Prostate gland (tissue), 2 donors: ENCODE results near the gene PNRC1.

Experiments used
- POLR2AphosphoS5 ChIP-seq: sonication (generic); formaldehyde crosslinking; IDR thresholded peaks from one replicate; pipeline ENCODE4 v1.6.1; 2017; ENCODE audit warnings: antibody characterized with exemption
- TF ChIP-seq, protein P1 (sequence below), 4 experiments: fragments of 200-600 bp in 2 of 4; fragments of 450-650 bp in 2 of 4; sonication (generic) in 2 of 4; IDR thresholded peaks; 1 replicate in 3 of 4; 2 replicates in 1 of 4; pipeline ENCODE4 v1.5.1; 2016 to 2019; ENCODE audit warnings: antibody characterized with exemption in 4 of 4, mild to moderate bottlenecking in 2 of 4, moderate library complexity in 2 of 4

DNA sequence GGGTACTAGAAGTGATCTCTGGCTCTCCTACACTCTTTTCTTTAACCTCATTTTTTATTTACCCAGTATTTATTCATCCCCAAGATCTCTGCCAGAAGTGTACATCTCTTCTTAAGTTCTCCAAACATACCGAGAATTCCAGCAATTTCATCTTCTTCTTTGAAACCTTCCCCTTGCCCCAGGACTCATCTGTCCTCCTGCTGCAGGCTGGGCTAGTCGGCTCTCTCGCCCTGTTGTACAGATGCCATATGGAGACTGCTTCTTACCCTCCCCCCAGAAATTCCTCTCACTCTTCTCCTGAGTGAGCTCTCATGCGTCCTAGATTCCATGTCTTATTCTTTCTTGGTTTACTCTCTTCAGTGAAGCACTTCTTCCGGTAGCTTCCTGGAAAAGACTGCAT, 21.9 kb upstream of the PNRC1 start:
- TF ChIP-seq, protein P1, sequence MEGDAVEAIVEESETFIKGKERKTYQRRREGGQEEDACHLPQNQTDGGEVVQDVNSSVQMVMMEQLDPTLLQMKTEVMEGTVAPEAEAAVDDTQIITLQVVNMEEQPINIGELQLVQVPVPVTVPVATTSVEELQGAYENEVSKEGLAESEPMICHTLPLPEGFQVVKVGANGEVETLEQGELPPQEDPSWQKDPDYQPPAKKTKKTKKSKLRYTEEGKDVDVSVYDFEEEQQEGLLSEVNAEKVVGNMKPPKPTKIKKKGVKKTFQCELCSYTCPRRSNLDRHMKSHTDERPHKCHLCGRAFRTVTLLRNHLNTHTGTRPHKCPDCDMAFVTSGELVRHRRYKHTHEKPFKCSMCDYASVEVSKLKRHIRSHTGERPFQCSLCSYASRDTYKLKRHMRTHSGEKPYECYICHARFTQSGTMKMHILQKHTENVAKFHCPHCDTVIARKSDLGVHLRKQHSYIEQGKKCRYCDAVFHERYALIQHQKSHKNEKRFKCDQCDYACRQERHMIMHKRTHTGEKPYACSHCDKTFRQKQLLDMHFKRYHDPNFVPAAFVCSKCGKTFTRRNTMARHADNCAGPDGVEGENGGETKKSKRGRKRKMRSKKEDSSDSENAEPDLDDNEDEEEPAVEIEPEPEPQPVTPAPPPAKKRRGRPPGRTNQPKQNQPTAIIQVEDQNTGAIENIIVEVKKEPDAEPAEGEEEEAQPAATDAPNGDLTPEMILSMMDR (IDR thresholded peaks at IDR 0.05) = no peak
- TF ChIP-seq POLR2AphosphoS5 = no peak
